SK-N-SH treated with all-trans-retinoic acid at 6 μM for 48 hours (cell line): ENCODE data around the gene ZNF30.
"Not testable (repeated sequence)": the region's sequence is repeated elsewhere in the genome, so short reads cannot be mapped to it uniquely, and the experiment has no call there.

Experiments
- ATAC-seq: fragments of 200-7000 bp; cut with Tn5 transposase; 3 replicates; pipeline ENCODE4 v1.9.1; 2020; ENCODE audit warnings: mild to moderate bottlenecking, moderate library complexity
- ARNTL ChIP-seq: fragments of 450-650 bp; formaldehyde crosslinking; IDR thresholded peaks from 2 replicates; pipeline ENCODE4 v1.5.0; 2020; ENCODE audit warnings: low read depth, mild to moderate bottlenecking, moderate library complexity, borderline replicate concordance
- CSDC2 ChIP-seq: fragments of 250-450 bp; sonication (Bioruptor Pico); IDR thresholded peaks from 2 replicates; pipeline ENCODE4 v1.5.0; 2020; ENCODE audit warnings: mild to moderate bottlenecking, moderate library complexity
- ESRRG ChIP-seq: fragments of 250-450 bp; sonication (Bioruptor Pico); IDR thresholded peaks from 2 replicates; pipeline ENCODE4 v1.6.1; 2021; ENCODE audit warnings: mild to moderate bottlenecking
- GLIS3 ChIP-seq: fragments of 250-450 bp; sonication (Bioruptor Pico); IDR thresholded peaks from 2 replicates; pipeline ENCODE4 v1.5.0; 2020; ENCODE audit warnings: mild to moderate bottlenecking, moderate library complexity
- ISL1 ChIP-seq: fragments of 250-450 bp; sonication (Bioruptor Pico); IDR thresholded peaks from 2 replicates; pipeline ENCODE4 v2.1.2; 2022; ENCODE audit warnings: mild to moderate bottlenecking, moderate library complexity
- OSR1 ChIP-seq: fragments of 250-450 bp; sonication (Bioruptor Pico); IDR thresholded peaks from 2 replicates; pipeline ENCODE4 v1.8.0; 2022; ENCODE audit warnings: moderate library complexity, mild to moderate bottlenecking, inconsistent platforms
- PPARA ChIP-seq: fragments of 250-450 bp; sonication (Bioruptor Pico); IDR thresholded peaks from 2 replicates; pipeline ENCODE4 v1.5.0; 2020; ENCODE audit warnings: mild to moderate bottlenecking, borderline replicate concordance
- RARB ChIP-seq: fragments of 250-450 bp; sonication (Bioruptor Pico); IDR thresholded peaks from 2 replicates; pipeline ENCODE4 v1.8.0; 2021; ENCODE audit warnings: mild to moderate bottlenecking, moderate library complexity
- SNAI2 ChIP-seq: fragments of 250-450 bp; sonication (Bioruptor Pico); IDR thresholded peaks from 2 replicates; pipeline ENCODE4 v1.5.0; 2020; ENCODE audit warnings: mild to moderate bottlenecking, moderate library complexity
- TCF4 ChIP-seq: fragments of 250-450 bp; sonication (Bioruptor Pico); IDR thresholded peaks from 2 replicates; pipeline ENCODE4 v1.8.0; 2021; ENCODE audit warnings: mild to moderate bottlenecking, moderate library complexity, borderline replicate concordance
- ZC3H10 ChIP-seq: fragments of 250-450 bp; sonication (Bioruptor Pico); IDR thresholded peaks from 2 replicates; pipeline ENCODE4 v1.5.1; 2021; ENCODE audit warnings: mild to moderate bottlenecking, moderate library complexity
- ZFP3 ChIP-seq: fragments of 250-450 bp; sonication (Bioruptor Pico); IDR thresholded peaks from 2 replicates; pipeline ENCODE4 v1.5.0; 2020; ENCODE audit warnings: mild to moderate bottlenecking, moderate library complexity
- ZFP30 ChIP-seq: fragments of 450-650 bp; formaldehyde crosslinking; IDR thresholded peaks from 2 replicates; pipeline ENCODE4 v1.5.0; 2022; ENCODE audit warnings: mild to moderate bottlenecking, moderate library complexity
- ZNF565 ChIP-seq: fragments of 450-650 bp; formaldehyde crosslinking; conservative IDR thresholded peaks from 2 replicates; pipeline ENCODE4 v1.5.0; 2020; ENCODE audit warnings: low read depth, mild to moderate bottlenecking, moderate library complexity
- ZNF70 ChIP-seq: fragments of 450-650 bp; formaldehyde crosslinking; IDR thresholded peaks from 2 replicates; pipeline ENCODE4 v1.5.0; 2020; ENCODE audit warnings: mild to moderate bottlenecking, moderate library complexity
- ZNF8 ChIP-seq: fragments of 450-650 bp; formaldehyde crosslinking; IDR thresholded peaks from 2 replicates; pipeline ENCODE4 v1.5.0; 2020; ENCODE audit warnings: mild to moderate bottlenecking, moderate library complexity
- TF ChIP-seq, protein P1 (sequence below): fragments of 250-450 bp; sonication (Bioruptor Pico); IDR thresholded peaks from 2 replicates; pipeline ENCODE4 v1.5.1; 2021; ENCODE audit warnings: mild to moderate bottlenecking, moderate library complexity
- TF ChIP-seq, protein P2 (sequence below): fragments of 250-450 bp; sonication (Bioruptor Pico); IDR thresholded peaks from 2 replicates; pipeline ENCODE4 v1.5.0; 2020; ENCODE audit warnings: mild to moderate bottlenecking, moderate library complexity
- TF ChIP-seq, protein P3 (sequence below): fragments of 250-450 bp; sonication (Bioruptor Pico); IDR thresholded peaks from 2 replicates; pipeline ENCODE4 v1.8.0; 2021; ENCODE audit warnings: low read depth, mild to moderate bottlenecking, moderate library complexity, borderline replicate concordance
- TF ChIP-seq, protein P4 (sequence below): fragments of 250-450 bp; sonication (Bioruptor Pico); IDR thresholded peaks from 2 replicates; pipeline ENCODE4 v1.5.1; 2020; ENCODE audit warnings: low read depth, mild to moderate bottlenecking, moderate library complexity
- TF ChIP-seq, protein P5 (sequence below): fragments of 250-450 bp; sonication (Bioruptor Pico); IDR thresholded peaks from 2 replicates; pipeline ENCODE4 v1.8.0; 2020; ENCODE audit warnings: mild to moderate bottlenecking, moderate library complexity, borderline replicate concordance

Gene ZNF30

DNA sequence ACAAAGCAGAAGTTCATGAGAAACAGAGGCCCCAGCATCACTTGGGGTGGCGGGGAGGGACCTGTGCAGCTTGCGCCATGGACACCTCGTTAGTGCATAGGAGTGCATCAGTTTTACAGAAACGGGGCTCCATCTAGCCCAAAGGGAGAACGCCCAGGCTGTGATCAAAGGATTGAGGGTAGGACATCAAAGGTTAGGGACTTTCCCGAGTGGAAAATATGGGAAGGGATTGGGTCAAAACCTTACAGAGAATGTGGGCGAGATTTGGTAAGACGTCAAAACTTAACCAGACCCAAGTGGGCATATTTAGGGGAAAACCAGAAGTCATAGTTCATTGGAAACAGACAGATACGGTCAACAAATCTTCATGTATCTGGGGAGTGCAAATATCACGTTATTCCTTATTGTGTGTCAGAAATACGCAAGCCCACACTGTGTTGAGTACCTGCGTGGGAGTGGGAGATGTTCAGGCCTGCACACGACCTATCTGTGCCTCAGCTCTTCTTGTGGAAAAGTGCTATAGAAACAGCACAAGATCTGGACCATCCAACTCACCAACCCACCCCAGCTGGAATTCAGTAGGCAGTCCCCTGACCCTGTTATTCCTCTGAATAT is 64.0 kb downstream of the ZNF30 start:
- no peak for ATAC-seq
- TF ChIP-seq ZNF8 (CRISPR knock-in tag) (no peak), OSR1 (CRISPR knock-in tag) (no peak), GLIS3 (CRISPR knock-in tag) (no peak), ISL1 (CRISPR knock-in tag) (no peak), CSDC2 (no peak), TCF4 (CRISPR knock-in tag) (no peak), ZFP30 (no peak), PPARA (CRISPR knock-in tag) (no peak), ARNTL (CRISPR knock-in tag) (no peak), ZC3H10 (CRISPR knock-in tag) (no peak), ZNF565 (CRISPR knock-in tag) (no peak), ZFP3 (no peak), ESRRG (CRISPR knock-in tag) (no peak), ZNF70 (CRISPR knock-in tag) (no peak), RARB (CRISPR knock-in tag) (no peak)
- TF ChIP-seq, protein P1, sequence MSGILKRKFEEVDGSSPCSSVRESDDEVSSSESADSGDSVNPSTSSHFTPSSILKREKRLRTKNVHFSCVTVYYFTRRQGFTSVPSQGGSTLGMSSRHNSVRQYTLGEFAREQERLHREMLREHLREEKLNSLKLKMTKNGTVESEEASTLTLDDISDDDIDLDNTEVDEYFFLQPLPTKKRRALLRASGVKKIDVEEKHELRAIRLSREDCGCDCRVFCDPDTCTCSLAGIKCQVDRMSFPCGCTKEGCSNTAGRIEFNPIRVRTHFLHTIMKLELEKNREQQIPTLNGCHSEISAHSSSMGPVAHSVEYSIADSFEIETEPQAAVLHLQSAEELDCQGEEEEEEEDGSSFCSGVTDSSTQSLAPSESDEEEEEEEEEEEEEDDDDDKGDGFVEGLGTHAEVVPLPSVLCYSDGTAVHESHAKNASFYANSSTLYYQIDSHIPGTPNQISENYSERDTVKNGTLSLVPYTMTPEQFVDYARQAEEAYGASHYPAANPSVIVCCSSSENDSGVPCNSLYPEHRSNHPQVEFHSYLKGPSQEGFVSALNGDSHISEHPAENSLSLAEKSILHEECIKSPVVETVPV (CRISPR knock-in tag), result no peak
- TF ChIP-seq, protein P2, sequence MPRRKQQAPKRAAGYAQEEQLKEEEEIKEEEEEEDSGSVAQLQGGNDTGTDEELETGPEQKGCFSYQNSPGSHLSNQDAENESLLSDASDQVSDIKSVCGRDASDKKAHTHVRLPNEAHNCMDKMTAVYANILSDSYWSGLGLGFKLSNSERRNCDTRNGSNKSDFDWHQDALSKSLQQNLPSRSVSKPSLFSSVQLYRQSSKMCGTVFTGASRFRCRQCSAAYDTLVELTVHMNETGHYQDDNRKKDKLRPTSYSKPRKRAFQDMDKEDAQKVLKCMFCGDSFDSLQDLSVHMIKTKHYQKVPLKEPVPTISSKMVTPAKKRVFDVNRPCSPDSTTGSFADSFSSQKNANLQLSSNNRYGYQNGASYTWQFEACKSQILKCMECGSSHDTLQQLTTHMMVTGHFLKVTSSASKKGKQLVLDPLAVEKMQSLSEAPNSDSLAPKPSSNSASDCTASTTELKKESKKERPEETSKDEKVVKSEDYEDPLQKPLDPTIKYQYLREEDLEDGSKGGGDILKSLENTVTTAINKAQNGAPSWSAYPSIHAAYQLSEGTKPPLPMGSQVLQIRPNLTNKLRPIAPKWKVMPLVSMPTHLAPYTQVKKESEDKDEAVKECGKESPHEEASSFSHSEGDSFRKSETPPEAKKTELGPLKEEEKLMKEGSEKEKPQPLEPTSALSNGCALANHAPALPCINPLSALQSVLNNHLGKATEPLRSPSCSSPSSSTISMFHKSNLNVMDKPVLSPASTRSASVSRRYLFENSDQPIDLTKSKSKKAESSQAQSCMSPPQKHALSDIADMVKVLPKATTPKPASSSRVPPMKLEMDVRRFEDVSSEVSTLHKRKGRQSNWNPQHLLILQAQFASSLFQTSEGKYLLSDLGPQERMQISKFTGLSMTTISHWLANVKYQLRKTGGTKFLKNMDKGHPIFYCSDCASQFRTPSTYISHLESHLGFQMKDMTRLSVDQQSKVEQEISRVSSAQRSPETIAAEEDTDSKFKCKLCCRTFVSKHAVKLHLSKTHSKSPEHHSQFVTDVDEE, result no peak
- TF ChIP-seq, protein P3, sequence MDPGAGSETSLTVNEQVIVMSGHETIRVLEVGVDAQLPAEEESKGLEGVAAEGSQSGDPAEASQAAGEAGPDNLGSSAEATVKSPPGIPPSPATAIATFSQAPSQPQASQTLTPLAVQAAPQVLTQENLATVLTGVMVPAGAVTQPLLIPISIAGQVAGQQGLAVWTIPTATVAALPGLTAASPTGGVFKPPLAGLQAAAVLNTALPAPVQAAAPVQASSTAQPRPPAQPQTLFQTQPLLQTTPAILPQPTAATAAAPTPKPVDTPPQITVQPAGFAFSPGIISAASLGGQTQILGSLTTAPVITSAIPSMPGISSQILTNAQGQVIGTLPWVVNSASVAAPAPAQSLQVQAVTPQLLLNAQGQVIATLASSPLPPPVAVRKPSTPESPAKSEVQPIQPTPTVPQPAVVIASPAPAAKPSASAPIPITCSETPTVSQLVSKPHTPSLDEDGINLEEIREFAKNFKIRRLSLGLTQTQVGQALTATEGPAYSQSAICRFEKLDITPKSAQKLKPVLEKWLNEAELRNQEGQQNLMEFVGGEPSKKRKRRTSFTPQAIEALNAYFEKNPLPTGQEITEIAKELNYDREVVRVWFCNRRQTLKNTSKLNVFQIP (CRISPR knock-in tag), result no peak
- TF ChIP-seq, protein P4, sequence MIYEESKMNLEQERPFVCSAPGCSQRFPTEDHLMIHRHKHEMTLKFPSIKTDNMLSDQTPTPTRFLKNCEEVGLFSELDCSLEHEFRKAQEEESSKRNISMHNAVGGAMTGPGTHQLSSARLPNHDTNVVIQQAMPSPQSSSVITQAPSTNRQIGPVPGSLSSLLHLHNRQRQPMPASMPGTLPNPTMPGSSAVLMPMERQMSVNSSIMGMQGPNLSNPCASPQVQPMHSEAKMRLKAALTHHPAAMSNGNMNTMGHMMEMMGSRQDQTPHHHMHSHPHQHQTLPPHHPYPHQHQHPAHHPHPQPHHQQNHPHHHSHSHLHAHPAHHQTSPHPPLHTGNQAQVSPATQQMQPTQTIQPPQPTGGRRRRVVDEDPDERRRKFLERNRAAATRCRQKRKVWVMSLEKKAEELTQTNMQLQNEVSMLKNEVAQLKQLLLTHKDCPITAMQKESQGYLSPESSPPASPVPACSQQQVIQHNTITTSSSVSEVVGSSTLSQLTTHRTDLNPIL (CRISPR knock-in tag), result no peak
- TF ChIP-seq, protein P5, sequence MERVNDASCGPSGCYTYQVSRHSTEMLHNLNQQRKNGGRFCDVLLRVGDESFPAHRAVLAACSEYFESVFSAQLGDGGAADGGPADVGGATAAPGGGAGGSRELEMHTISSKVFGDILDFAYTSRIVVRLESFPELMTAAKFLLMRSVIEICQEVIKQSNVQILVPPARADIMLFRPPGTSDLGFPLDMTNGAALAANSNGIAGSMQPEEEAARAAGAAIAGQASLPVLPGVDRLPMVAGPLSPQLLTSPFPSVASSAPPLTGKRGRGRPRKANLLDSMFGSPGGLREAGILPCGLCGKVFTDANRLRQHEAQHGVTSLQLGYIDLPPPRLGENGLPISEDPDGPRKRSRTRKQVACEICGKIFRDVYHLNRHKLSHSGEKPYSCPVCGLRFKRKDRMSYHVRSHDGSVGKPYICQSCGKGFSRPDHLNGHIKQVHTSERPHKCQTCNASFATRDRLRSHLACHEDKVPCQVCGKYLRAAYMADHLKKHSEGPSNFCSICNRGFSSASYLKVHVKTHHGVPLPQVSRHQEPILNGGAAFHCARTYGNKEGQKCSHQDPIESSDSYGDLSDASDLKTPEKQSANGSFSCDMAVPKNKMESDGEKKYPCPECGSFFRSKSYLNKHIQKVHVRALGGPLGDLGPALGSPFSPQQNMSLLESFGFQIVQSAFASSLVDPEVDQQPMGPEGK, result no peak

DNA sequence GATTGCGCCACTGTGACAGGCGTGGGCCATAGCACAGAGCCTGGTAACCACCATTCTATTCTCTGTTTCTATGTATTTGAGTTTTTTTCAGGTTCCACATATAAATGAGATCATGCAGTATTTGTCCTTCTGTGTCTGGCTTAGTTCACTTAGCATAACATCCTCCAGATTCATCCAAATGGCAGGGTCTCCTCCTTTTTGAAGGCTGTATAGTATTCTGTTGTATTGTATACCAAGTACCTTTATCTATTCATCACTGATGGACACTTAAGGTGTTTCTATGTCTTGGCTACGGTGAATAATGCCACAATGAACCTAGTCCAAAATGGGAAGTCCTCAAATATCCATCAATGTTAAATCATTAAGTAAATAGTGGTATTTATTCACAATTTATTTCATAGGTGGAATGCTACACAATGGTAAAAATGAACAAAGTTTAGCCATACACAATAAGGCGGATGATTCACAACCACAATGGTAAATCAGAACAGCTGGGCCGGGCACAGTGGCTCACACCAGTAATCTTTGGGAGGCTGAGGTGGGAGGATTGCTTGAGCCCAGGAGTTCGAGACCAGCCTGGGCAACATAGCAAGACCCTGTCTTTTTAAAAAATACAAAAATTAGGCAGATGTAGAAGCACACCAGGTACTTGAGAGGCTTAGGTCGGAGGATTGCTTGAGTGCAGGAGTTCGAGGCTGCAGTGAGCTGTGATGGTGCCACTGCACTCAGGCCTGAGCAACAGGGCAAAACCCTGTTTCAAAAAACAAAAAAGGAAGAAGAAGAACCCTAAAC is 65.0 kb downstream of the ZNF30 start:
- no peak for ATAC-seq
- TF ChIP-seq ESRRG (CRISPR knock-in tag) (no peak), OSR1 (CRISPR knock-in tag) (no peak), ZFP30 (no peak), PPARA (CRISPR knock-in tag) (no peak), ISL1 (CRISPR knock-in tag) (no peak), ZC3H10 (CRISPR knock-in tag) (no peak), ZNF565 (CRISPR knock-in tag) (no peak), SNAI2 (CRISPR knock-in tag) (no peak)

DNA sequence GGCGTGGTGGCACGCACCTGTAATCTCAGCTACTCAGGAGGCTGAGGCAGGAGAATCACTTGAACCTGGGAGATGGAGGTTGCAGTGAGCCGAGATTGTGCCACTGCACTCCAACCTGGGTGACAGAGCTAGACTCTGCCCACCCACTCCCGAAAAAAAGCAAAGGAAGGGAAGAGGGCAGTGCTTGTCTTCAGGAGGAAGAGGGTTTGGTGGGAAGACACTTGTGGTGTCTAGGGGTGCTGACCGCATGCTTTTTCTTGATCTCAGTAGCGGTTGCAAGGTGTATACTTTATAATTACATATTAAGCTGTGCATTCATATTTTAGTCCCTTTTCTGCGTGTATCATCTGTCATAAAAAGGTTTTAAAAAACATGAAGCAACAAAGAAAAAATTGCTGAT is 65.9 kb downstream of the ZNF30 start:
- not testable (repeated sequence) for ATAC-seq
